ENCODE data around the gene NHERF1. TPM values are rescaled to one million over a fixed set of nuclear protein-coding genes. Genes with fewer than 3 reads are reported as not detected.

The NHERF1 gene
- total and polyA plus RNA-seq, 2 donors (not counting 1 experiment from before 2014, with no cell fraction given): 56.2 to 81.8 TPM

GRCh38 chr17:74739227-74739831 is 9.1 kb upstream of the NHERF1 start:
- Mint-ChIP-seq H3K4me1 (peaks cover 66% of the 10 kb centered on the region), H3K4me3 (peak overlapping the region; percentile 87), H3K27ac (peak overlapping the region; percentile 94), H3K27me3 (no peaks in the 10 kb centered on the region), H3K9me3 (ENCODE audit: insufficient read depth) (no peaks in the 10 kb centered on the region)
- peaks cover 67 to 76% of the 10 kb centered on the region in 2 donors for H3K4me1 ChIP-seq (ENCODE audit: control insufficient read depth in 2 of 2, insufficient read depth in 2 of 2, low read length in 2 of 2)
- H3K27me3 ChIP-seq (replicated peaks in 1 of 4; ENCODE audit: control extremely low read depth in 1 of 4, control insufficient read depth in 3 of 4, insufficient read depth in 4 of 4, low read length in 3 of 4): no peaks in the 10 kb centered on the region
- H3K27ac ChIP-seq (ENCODE audit: low read length in 2 of 2): peak overlapping the region in 1 of 2 donors; percentile 52
- peak overlapping the region; percentile 98 for H3K4me2 ChIP-seq (replicated peaks; ENCODE audit: low read depth, low read length, poor library complexity, severe bottlenecking)
- POLR2A ChIA-PET: interaction anchor here (0.8 to 3.3 kb wide), 3 partner anchors 9 to 81 kb away, joined by 6 to 55 read pairs (median 7); partner anchors contain the start of gene NHERF1
- H3K79me2 ChIP-seq (ENCODE audit: control insufficient read depth, insufficient read depth, low read length): peaks cover 40% of the 10 kb centered on the region
- ATAC-seq (ENCODE audit: low read depth) (no peak), DNase-seq (no peak)
- TF ChIP-seq, protein P1, sequence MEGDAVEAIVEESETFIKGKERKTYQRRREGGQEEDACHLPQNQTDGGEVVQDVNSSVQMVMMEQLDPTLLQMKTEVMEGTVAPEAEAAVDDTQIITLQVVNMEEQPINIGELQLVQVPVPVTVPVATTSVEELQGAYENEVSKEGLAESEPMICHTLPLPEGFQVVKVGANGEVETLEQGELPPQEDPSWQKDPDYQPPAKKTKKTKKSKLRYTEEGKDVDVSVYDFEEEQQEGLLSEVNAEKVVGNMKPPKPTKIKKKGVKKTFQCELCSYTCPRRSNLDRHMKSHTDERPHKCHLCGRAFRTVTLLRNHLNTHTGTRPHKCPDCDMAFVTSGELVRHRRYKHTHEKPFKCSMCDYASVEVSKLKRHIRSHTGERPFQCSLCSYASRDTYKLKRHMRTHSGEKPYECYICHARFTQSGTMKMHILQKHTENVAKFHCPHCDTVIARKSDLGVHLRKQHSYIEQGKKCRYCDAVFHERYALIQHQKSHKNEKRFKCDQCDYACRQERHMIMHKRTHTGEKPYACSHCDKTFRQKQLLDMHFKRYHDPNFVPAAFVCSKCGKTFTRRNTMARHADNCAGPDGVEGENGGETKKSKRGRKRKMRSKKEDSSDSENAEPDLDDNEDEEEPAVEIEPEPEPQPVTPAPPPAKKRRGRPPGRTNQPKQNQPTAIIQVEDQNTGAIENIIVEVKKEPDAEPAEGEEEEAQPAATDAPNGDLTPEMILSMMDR (IDR thresholded peaks at IDR 0.05): no peak
- TF ChIP-seq EZH2 (IDR thresholded peaks at IDR 0.05; ENCODE audit: borderline replicate concordance, insufficient read depth, low read depth, low read length, poor library complexity, severe bottlenecking): no peak
- H3K4me3 ChIP-seq (ENCODE audit: control extremely low read depth in 1 of 5, extremely low read depth in 1 of 5, insufficient read depth in 1 of 5, low read depth in 2 of 5, low read length in 4 of 5): no peak overlapping the region
- CTCF ChIA-PET: interaction anchor here (1.9 to 5.6 kb wide), 8 partner anchors 7 to 124 kb away, joined by 4 to 344 read pairs (median 44); partner anchors contain the start of gene GRIN2C
- WGBS (ENCODE audit: insufficient coverage): 45% methylated on average over 6 of the region's 12 CpGs
- H3K9me3 ChIP-seq (ENCODE audit: control extremely low read depth in 1 of 3, control insufficient read depth in 2 of 3, insufficient read depth in 1 of 3, low read length in 2 of 3): no peaks in the 10 kb centered on the region
- no peaks in the 10 kb centered on the region for H3K36me3 ChIP-seq (replicated peaks in 1 of 2; ENCODE audit: control extremely low read depth in 1 of 2, control insufficient read depth in 1 of 2, extremely low read depth in 1 of 2, insufficient read depth in 2 of 2, low read length in 1 of 2)
- peak overlapping the region; percentile 80 for H3K9ac ChIP-seq (ENCODE audit: low read length)
- H4K20me1 ChIP-seq (ENCODE audit: control insufficient read depth, insufficient read depth, low read length, poor library complexity, severe bottlenecking): no peaks in the 10 kb centered on the region
- H2AFZ ChIP-seq (ENCODE audit: insufficient read depth, low read depth, low read length, poor library complexity, severe bottlenecking): no peak overlapping the region
- intact Hi-C loops (cut with micrococcal nuclease): loop anchor here (5.0 kb wide), 1 partner anchor 38 kb away; the partner anchor contains the start of gene NAT9

GRCh38 chr17:74740173-74740572 is 8.3 kb upstream of the NHERF1 start:
- WGBS (ENCODE audit: insufficient coverage): 62% methylated on average over 4 of the region's 6 CpGs
- Histone ChIP-seq H3K36me3 (replicated peaks in 1 of 2; ENCODE audit: control extremely low read depth in 1 of 2, control insufficient read depth in 1 of 2, extremely low read depth in 1 of 2, insufficient read depth in 2 of 2, low read length in 1 of 2) (no peaks in the 10 kb centered on the region), H3K9ac (ENCODE audit: low read length) (no peak overlapping the region), H3K4me3 (ENCODE audit: control extremely low read depth in 1 of 5, extremely low read depth in 1 of 5, insufficient read depth in 1 of 5, low read depth in 2 of 5, low read length in 4 of 5) (no peak overlapping the region), H3K4me2 (replicated peaks; ENCODE audit: low read depth, low read length, poor library complexity, severe bottlenecking) (peak overlapping the region; percentile 22), H4K20me1 (ENCODE audit: control insufficient read depth, insufficient read depth, low read length, poor library complexity, severe bottlenecking) (no peaks in the 10 kb centered on the region), H3K4me1 (ENCODE audit: control insufficient read depth in 2 of 2, insufficient read depth in 2 of 2, low read length in 2 of 2) (peaks cover 74 to 85% of the 10 kb centered on the region in 2 donors), H2AFZ (ENCODE audit: insufficient read depth, low read depth, low read length, poor library complexity, severe bottlenecking) (no peak overlapping the region), H3K79me2 (ENCODE audit: control insufficient read depth, insufficient read depth, low read length) (peaks cover 42% of the 10 kb centered on the region), H3K9me3 (ENCODE audit: control extremely low read depth in 1 of 3, control insufficient read depth in 2 of 3, insufficient read depth in 1 of 3, low read length in 2 of 3) (no peaks in the 10 kb centered on the region), H3K27ac (ENCODE audit: low read length in 2 of 2) (peak overlapping the region in 1 of 2 donors; percentile 35), H3K27me3 (replicated peaks in 1 of 4; ENCODE audit: control extremely low read depth in 1 of 4, control insufficient read depth in 3 of 4, insufficient read depth in 4 of 4, low read length in 3 of 4) (no peaks in the 10 kb centered on the region)
- H3K27me3 Mint-ChIP-seq: no peaks in the 10 kb centered on the region
- DNase-seq: no peak
- no peak for ATAC-seq (ENCODE audit: low read depth)
- no peaks in the 10 kb centered on the region for H3K9me3 Mint-ChIP-seq (ENCODE audit: insufficient read depth)
- H3K27ac Mint-ChIP-seq: peak overlapping the region; percentile 72
- intact Hi-C loops (cut with micrococcal nuclease): no loop called here
- CTCF ChIA-PET: interaction anchor here (1.4 to 3.9 kb wide), 3 partner anchors 23 to 83 kb away, joined by 4 to 42 read pairs (median 4); no protein-coding TSS in a partner anchor
- H3K4me3 Mint-ChIP-seq: peak overlapping the region; percentile 26
- POLR2A ChIA-PET: no interaction called here
- peaks cover 72% of the 10 kb centered on the region for H3K4me1 Mint-ChIP-seq
- TF ChIP-seq EZH2 (IDR thresholded peaks at IDR 0.05; ENCODE audit: borderline replicate concordance, insufficient read depth, low read depth, low read length, poor library complexity, severe bottlenecking): no peak
- TF ChIP-seq, protein P1 (IDR thresholded peaks at IDR 0.05): no peak
